PC-3 (cell line): ENCODE results near the gene ACADM.
"Not testable (repeated sequence)": the region's sequence is repeated elsewhere in the genome, so short reads cannot be mapped to it uniquely, and the experiment has no call there.

Experiments
- EZH2 ChIP-seq: fragments of 300-600 bp; sonication (generic); IDR thresholded peaks from one replicate; pipeline ENCODE4 v1.6.1; 2017; ENCODE audit warnings: antibody characterized with exemption, mild to moderate bottlenecking, low read length; ENCODE audit not compliant: unreplicated experiment
- TF ChIP-seq, protein P1 (sequence below): fragments of 300-600 bp; sonication (generic); conservative IDR thresholded peaks from 2 replicates; pipeline ENCODE4 v1.5.1; 2017; ENCODE audit warnings: antibody characterized with exemption, low read depth, mild to moderate bottlenecking, low read length

DNA sequence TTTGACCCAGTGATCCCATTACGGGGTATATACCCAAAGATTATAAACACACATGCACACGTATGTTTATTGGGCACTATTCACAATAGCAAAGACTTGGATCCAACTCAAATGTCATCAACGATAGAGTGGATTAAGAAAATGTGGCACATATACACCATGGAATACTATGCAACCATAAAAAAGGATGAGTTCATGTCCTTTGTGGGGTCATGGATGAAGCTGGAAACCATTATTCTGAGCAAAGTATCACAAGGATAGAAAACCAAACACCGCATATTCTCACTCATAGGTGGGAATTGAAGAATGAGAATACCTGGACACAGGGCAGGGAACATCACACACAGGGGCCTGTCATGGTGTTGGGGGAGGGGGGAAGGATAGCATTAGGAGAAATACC is 59.4 kb downstream of the ACADM start:
- TF ChIP-seq EZH2 = not testable (repeated sequence)
- TF ChIP-seq, protein P1, sequence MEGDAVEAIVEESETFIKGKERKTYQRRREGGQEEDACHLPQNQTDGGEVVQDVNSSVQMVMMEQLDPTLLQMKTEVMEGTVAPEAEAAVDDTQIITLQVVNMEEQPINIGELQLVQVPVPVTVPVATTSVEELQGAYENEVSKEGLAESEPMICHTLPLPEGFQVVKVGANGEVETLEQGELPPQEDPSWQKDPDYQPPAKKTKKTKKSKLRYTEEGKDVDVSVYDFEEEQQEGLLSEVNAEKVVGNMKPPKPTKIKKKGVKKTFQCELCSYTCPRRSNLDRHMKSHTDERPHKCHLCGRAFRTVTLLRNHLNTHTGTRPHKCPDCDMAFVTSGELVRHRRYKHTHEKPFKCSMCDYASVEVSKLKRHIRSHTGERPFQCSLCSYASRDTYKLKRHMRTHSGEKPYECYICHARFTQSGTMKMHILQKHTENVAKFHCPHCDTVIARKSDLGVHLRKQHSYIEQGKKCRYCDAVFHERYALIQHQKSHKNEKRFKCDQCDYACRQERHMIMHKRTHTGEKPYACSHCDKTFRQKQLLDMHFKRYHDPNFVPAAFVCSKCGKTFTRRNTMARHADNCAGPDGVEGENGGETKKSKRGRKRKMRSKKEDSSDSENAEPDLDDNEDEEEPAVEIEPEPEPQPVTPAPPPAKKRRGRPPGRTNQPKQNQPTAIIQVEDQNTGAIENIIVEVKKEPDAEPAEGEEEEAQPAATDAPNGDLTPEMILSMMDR = not testable (repeated sequence)
